Nucleus accumbens (tissue), 56 donors: ENCODE measurements around the gene CDCA5.

ENCODE experiments used
- DNase-seq, 56 donors: peaks; one replicate each; lab custom pipeline; 2025; lab: John Stamatoyannopoulos, UW

Gene CDCA5

GRCh38 chr11:65078786-65079342 is 5.0 kb downstream of the CDCA5 start:
- no peak for DNase-seq

DNA sequence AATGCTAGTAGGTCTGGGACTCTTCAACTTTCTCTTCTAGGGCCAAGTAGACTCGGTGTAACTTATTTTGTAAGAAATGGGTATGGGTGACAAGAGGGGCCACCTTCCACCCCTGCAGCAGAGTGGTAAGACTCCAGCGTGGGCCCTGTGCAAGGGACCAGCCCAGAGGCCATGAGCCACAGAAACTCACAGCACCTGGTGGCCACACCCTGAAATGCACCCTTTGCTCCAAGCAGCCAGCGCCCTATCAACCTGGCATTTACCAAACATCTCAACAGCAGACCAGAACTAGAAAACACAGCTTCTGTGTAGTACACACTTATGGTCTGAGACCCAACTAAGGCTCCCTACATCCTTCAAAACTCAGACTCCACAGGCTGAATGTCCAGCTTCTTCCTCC is 5.7 kb downstream of the CDCA5 start:
- DNase-seq: no peak

DNA sequence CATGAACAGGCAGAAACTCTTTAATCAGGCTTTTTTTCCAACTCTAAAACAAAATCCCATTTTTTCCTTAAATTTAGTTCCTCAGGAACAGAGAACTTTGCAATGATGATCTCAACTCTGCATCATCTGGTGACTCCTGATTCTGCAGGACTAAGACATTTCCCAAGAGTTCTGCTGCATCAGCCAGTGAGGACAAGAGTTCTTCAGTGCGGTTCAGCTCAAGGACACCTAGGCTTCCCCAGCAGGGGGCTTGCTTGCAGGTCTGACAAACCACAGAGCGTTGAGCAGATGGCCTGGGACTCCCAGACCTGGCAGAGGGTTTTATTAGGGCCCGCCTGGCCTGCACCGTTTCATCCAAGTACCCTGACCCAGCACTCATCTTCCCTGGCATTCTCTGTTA is 6.4 kb downstream of the CDCA5 start:
- no peak for DNase-seq

DNA sequence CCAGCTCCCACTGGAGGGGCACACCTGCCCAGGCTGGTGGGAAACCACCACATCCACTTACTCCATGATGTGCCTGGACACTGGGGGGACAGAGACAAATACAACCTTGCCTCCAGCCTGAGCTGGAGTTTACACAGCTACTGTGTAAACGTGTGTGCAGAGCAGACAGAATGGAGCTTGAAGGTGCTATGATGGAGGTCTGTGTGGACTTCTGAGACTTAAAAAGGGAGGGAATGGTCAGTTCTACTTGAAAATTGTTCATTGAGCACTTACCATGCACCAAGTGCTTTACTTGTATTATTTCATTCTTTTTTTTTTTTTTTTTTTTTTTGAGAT is 11.2 kb downstream of the CDCA5 start:
- no peak for DNase-seq

- no peak for DNase-seq
Measured at GRCh38 chr11:65071907-65072630, 11.8 kb downstream of the CDCA5 start.

GRCh38 chr11:65069217-65069616 is 14.6 kb downstream of the CDCA5 start:
- no peak for DNase-seq

GRCh38 chr11:65067446-65067845 is 16.4 kb downstream of the CDCA5 start:
- no peak for DNase-seq

DNA sequence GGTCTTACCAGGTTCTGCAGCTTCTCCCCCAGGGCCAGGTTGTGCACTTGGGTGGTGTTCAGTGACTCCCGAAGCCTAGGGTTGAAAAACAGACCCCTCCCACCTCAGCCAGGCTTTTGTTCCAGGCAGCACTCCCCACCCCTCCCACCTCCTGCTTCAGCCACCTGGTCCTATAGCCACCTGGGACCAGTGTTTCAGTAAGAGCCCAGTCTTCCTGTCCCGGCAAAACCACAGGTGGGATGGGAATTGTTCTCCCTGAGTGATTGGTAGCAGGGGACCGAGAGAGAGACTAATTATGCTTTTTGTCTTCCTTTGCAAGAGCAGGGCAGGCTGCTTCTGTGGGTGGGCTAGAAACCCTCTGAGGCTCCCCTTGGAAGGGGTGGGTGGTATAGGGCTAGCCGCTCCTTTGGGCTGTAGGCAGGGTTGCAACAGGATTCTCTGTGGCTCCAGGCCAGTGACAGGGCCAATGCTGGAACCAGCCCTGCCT is 17.0 kb downstream of the CDCA5 start:
- no peak for DNase-seq

GRCh38 chr11:65066315-65066714 is 17.5 kb downstream of the CDCA5 start:
- no peak for DNase-seq

DNA sequence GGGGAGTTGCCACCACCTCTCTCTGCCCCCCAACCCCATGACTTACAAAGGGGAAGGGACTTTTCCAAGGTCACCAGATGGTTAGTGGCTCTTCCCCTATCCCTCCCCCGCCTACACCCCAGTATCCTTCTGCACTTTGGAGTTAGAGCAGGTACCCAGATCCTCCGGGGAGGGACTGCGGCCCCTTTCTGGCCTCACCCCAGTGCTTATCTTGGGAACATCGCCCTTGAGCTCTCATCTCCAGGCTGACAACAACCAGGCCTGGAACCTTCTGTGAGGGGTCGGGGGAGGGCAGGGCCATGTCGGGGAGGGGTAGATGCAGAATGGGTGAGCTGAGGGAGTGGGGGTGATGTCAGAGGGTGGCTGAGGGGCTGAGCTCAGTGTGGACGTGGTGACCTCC is 18.0 kb downstream of the CDCA5 start:
- no peak for DNase-seq

- DNase-seq: no peak
Measured at GRCh38 chr11:65064847-65065240, 19.0 kb downstream of the CDCA5 start.

GRCh38 chr11:65063532-65063931 is 20.3 kb downstream of the CDCA5 start:
- DNase-seq: no peak

DNA sequence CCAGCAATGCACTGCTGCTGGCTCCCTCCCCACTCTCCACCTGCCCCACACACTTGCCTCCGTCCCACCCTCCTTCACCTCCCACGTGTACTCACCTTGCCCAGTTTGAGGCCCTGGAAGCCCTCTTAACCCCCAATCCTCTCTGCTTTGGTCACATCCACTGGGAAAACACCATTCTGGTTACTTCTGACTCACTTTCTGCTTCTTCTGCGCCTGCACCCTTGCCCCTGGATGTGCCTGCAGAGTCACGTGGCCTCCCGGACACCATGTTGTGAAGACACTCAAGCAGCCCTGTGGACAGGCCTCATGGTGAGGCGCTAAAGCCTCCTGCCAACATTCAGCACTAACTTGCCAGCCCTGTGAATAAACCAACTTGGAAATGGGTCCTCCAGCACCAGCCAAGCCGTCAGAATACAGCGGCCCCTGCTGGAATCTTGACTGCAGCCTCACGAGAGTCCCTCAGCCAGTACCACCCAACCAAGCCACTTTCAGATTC is 22.9 kb downstream of the CDCA5 start:
- no peak for DNase-seq

GRCh38 chr11:65059959-65060824 is 23.6 kb downstream of the CDCA5 start:
- no peak for DNase-seq

DNA sequence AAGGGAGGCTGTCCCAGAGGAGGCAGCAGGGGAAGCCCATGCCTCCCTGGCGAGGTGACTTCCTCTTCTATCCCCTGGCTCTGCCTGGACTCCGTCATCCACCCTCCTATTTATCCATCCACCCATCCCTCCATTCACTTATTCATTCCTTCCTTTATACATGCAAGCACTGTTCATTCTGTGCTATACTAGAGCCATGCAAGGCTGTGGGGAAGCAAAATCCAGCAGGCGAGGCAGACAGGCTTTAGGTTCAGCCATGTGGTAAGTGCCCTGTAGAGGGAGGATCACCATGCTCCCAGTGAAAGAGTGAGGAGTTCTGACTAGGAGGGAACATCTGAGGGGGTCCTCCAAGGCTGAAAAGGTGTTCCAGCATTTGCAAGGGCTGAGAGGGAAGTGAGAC is 24.3 kb downstream of the CDCA5 start:
- no peak for DNase-seq

DNA sequence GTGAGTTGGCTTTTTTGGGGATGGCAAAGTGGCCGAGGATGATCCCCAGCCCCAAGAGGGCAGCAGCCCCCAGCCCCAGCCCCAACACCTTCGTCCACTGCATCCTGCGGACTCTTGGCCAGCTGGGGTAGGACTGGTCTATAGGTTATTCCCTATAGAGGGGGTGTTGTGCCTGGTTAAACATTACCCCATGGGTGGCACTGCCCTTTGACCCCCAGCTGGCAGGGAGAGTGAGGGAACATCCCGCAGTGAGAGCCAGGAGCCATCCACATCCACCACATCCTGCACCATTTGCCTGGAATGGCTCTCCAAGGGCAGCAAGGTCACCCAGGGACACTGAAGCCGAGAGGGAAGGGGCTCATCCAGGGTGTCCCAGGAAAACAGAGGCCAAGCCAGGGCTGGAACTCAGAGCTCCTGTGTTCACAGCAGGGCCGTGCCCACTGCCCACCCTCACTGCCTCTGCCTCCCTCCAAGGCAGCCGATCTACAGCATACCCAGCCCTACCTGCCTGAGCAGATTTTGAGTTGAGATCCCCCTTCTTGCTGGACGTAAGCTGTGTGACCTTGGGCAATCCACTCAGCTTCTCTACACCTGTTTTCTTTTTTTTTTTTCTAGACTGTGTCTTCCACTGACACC is 25.3 kb downstream of the CDCA5 start, which contains the start of gene NAALADL1:
Gene NAALADL1, minus strand, starts transcription at position 135 of the 636 bp plus-strand sequence. Its CDS starts 32 bp downstream, at position 103.
- DNase-seq: no peak

GRCh38 chr11:65058012-65058411 is 25.8 kb downstream of the CDCA5 start:
- no peak for DNase-seq

- no peak for DNase-seq
Measured at GRCh38 chr11:65057526-65057925, 26.3 kb downstream of the CDCA5 start.

DNA sequence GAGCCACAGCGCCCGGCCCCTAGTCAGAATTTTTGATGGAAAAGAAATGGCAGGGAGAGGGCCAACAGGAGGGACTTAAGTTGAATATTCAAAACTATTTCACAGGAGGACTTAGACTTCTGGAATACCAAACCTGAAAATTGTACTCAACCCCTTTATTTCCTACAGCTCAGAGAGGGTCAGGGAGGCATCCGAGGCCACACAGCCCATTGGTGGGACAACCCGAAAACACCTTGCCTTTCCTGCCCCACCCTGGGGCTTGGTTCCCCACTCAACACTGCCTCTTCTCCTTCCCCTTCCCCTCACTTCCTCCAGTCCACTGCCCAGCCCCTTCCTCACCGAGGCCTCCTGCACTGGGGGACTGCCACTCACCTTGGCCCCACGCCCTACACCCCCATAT is 26.8 kb downstream of the CDCA5 start:
- DNase-seq: no peak

DNA sequence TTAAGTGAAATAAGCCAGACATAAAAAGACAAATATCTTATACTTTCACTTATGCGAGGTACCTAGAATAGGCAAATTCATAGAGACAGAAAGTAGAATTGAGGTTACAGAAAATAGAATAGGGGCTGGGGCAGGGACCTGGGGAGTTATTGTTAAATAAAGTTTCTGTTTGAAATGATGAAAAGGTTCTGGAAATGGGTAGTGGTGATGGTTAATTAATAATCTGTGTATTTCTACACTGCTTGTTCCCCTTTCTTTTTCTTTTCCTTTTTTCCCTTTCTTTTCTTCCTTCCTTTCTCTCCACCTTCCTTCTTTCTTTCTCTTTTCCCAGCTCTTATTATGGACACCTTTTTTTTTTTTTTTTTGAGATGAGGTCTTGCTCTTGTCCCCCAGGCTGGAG is 28.3 kb downstream of the CDCA5 start:
- no peak for DNase-seq
